Measurements from ENCODE around the gene CMTM6.

GRCh38 chr3:32498252-32498651 is 4.4 kb downstream of the CMTM6 start:
- TF ChIP-seq CTCF (IDR thresholded peaks at IDR 0.05) (no peak), POLR2A (IDR thresholded peaks at IDR 0.05) (no peak)
